Thyroid gland (tissue), 4 donors: Measurements from ENCODE around the gene C16orf82. TPM values are rescaled to one million over a fixed set of nuclear protein-coding genes. Genes with fewer than 3 reads are reported as not detected.

ENCODE experiments used
- DNase-seq, 2 donors: peaks; one replicate each; pipeline ENCODE4 v3.0.0-alpha.2; 2019
- H3K27ac ChIP-seq, 3 donors: fragments of 200-600 bp; sonication (generic); 1 replicate in 2 of 3; 2 replicates in 1 of 3; pipeline ENCODE4 v1.5.1; 2016 to 2019; ENCODE audit warnings: mild to moderate bottlenecking in 1 of 3, moderate library complexity in 1 of 3
- H3K27me3 ChIP-seq: fragments of 200-600 bp; sonication (generic); one replicate; pipeline ENCODE4 v1.5.1; 2019
- H3K36me3 ChIP-seq, 2 donors: fragments of 200-600 bp; sonication (generic); one replicate each; pipeline ENCODE4 v1.5.1; 2016 to 2019
- H3K4me1 ChIP-seq, 2 donors: fragments of 200-600 bp; sonication (generic); one replicate each; pipeline ENCODE4 v1.5.1; 2017 to 2019
- H3K4me3 ChIP-seq, 3 donors: fragments of 200-600 bp; sonication (generic); replicated peaks in 1 of 3; 1 replicate in 2 of 3; 2 replicates in 1 of 3; pipeline ENCODE4 v1.5.1; 2016; ENCODE audit warnings: mild to moderate bottlenecking in 1 of 3
- H3K9me3 ChIP-seq: fragments of 200-600 bp; sonication (generic); one replicate; pipeline ENCODE4 v1.5.1; 2017
- CTCF ChIP-seq, 6 experiments: fragments of 200-600 bp in 3 of 6; fragments of 450-650 bp in 3 of 6; sonication (generic) in 3 of 6; IDR thresholded peaks; one replicate each; pipeline ENCODE4 v1.5.1; 2016 to 2019; ENCODE audit warnings: antibody characterized with exemption in 6 of 6, mild to moderate bottlenecking in 2 of 6, inconsistent platforms in 1 of 6, moderate library complexity in 1 of 6
- POLR2A ChIP-seq, 2 donors: fragments of 450-650 bp; IDR thresholded peaks; one replicate each; pipeline ENCODE4 v1.6.1; 2017; ENCODE audit warnings: antibody characterized with exemption in 2 of 2, mild to moderate bottlenecking in 2 of 2, moderate library complexity in 1 of 2
- WGBS, 2 donors: methylation state at CpG; one replicate each; pipeline ENCODE4 v1.1.5; 2017; 5-methylcytosine and 5-hydroxymethylcytosine counted together
- intact Hi-C: fragments of 100-400 bp; cut with DNase I; formaldehyde crosslinking; loops from one replicate; pipeline ENCODE4 v1.15.1; 2023
- total RNA-seq, 4 donors: library from RNA; depleted of rRNA; stranded (reverse); fragments of >200 nt; gene quantifications; one replicate each; pipeline ENCODE4 v1.2.3, GENCODE V29; 2016

Gene C16orf82
- total RNA-seq, 4 donors from 2014 or later, result 0.11 to 1.3 TPM; not detected in 2

GRCh38 chr16:27108051-27108770, 41.5 kb downstream of the C16orf82 start:
- Histone ChIP-seq H3K27ac (no peak overlapping the region), H3K9me3 (no peaks in the 10 kb centered on the region), H3K4me1 (no peaks in the 10 kb centered on the region), H3K36me3 (no peaks in the 10 kb centered on the region), H3K4me3 (no peak overlapping the region), H3K27me3 (peaks cover 4% of the 10 kb centered on the region)
- no peak for DNase-seq
- intact Hi-C loops, result no loop called here
- 93 to 95% methylated on average over 13 of the region's 13 CpGs for WGBS, 2 donors
- no peak for TF ChIP-seq POLR2A (IDR thresholded peaks at IDR 0.05)
- TF ChIP-seq CTCF (IDR thresholded peaks at IDR 0.05), result no peak

- intact Hi-C loops, result no loop called here
- no peak overlapping the region for H3K27ac ChIP-seq
- H3K9me3 ChIP-seq, result no peaks in the 10 kb centered on the region
- DNase-seq, result no peak
- TF ChIP-seq POLR2A (IDR thresholded peaks at IDR 0.05) (no peak), CTCF (IDR thresholded peaks at IDR 0.05) (no peak)
- no peaks in the 10 kb centered on the region for H3K36me3 ChIP-seq
- no peak overlapping the region for H3K4me3 ChIP-seq
- no peaks in the 10 kb centered on the region for H3K4me1 ChIP-seq
- H3K27me3 ChIP-seq, result peaks cover 4% of the 10 kb centered on the region
- 68 to 69% methylated on average over 17 of the region's 17 CpGs for WGBS, 2 donors
Measured at GRCh38 chr16:27108826-27109665, 42.3 kb downstream of the C16orf82 start.

GRCh38 chr16:27109666-27110523, 43.2 kb downstream of the C16orf82 start:
- peaks cover 4% of the 10 kb centered on the region for H3K27me3 ChIP-seq
- peak overlapping the region in 1 of 3 donors; percentile 10 for H3K27ac ChIP-seq
- intact Hi-C loops, result loop anchor here (10.0 kb wide), 1 partner anchor 1275 kb away; no protein-coding TSS in a partner anchor
- H3K4me1 ChIP-seq, result no peaks in the 10 kb centered on the region
- peak; percentile 42 to 48 for DNase-seq
- H3K36me3 ChIP-seq, result no peaks in the 10 kb centered on the region
- TF ChIP-seq POLR2A (IDR thresholded peaks at IDR 0.05) (no peak), CTCF (IDR thresholded peaks at IDR 0.05) (peak; percentile 9 to 97 (median 68))
- no peak overlapping the region for H3K4me3 ChIP-seq
- H3K9me3 ChIP-seq, result no peaks in the 10 kb centered on the region
- WGBS, 2 donors, result 3 to 10% methylated on average over 38 to 54 of the region's 61 CpGs

- Histone ChIP-seq H3K9me3 (no peaks in the 10 kb centered on the region), H3K4me3 (no peak overlapping the region), H3K27ac (peak overlapping the region in 1 of 3 donors; percentile 10), H3K4me1 (no peaks in the 10 kb centered on the region), H3K27me3 (peaks cover 4% of the 10 kb centered on the region), H3K36me3 (no peaks in the 10 kb centered on the region)
- no peak for DNase-seq
- 36 to 43% methylated on average over 5 to 6 of the region's 7 CpGs for WGBS, 2 donors
- no peak for TF ChIP-seq POLR2A (IDR thresholded peaks at IDR 0.05)
- TF ChIP-seq CTCF (IDR thresholded peaks at IDR 0.05), result no peak
- intact Hi-C loops, result loop anchor here (10.0 kb wide), 1 partner anchor 1276 kb away; no protein-coding TSS in a partner anchor
Measured at GRCh38 chr16:27110524-27110896, 43.8 kb downstream of the C16orf82 start.
